IMR-90 (cell line): ENCODE measurements around the gene IQCE. TPM values are rescaled to one million over a fixed set of nuclear protein-coding genes. Genes with fewer than 3 reads are reported as not detected.
A peak's percentile ranks its signal among the peaks of the same experiment; 100 is the strongest.

Experiments
- ATAC-seq: fragments of 200-7000 bp; cut with Tn5 transposase; 2 replicates; pipeline ENCODE4 v1.9.1; 2020; ENCODE audit warnings: low read depth, mild to moderate bottlenecking, moderate library complexity
- BruUV-seq: library from RNA; stranded (reverse); fragments of 400-500 nt; replicated peaks from 2 replicates; lab custom pipeline; 2021; lab: Mats Ljungman, UMichigan
- CTCF ChIA-PET: fragments of 300-600 bp; formaldehyde crosslinking; extraction: SDS; loops from one replicate; lab custom pipeline; 2021; ENCODE audit warnings: antibody characterized with exemption; lab: Yijun Ruan, JAX
- POLR2A ChIA-PET: fragments of 300-600 bp; sonication (Branson Sonifier 250); formaldehyde crosslinking; loops from one replicate; lab custom pipeline; 2022; ENCODE audit warnings: antibody characterized with exemption; ENCODE audit not compliant: unreplicated experiment; lab: Charles Lee
- DNase-seq: peaks from one replicate; pipeline ENCODE4 v3.0.0; 2013
- H2AFZ ChIP-seq: replicated peaks from 2 replicates; pipeline ENCODE3; 2013; ENCODE audit warnings: low read length, mild to moderate bottlenecking; ENCODE audit not compliant: poor library complexity
- H2AK5ac ChIP-seq: 2 replicates; pipeline ENCODE4 v1.6.1; 2013; ENCODE audit warnings: low read depth, low read length, inconsistent platforms
- H2AK9ac ChIP-seq: replicated peaks from 2 replicates; pipeline ENCODE3; 2013; ENCODE audit warnings: mild to moderate bottlenecking, low read depth, low read length, moderate library complexity; ENCODE audit not compliant: poor library complexity
- H2BK120ac ChIP-seq: 2 replicates; pipeline ENCODE4 v1.6.1; 2013; ENCODE audit warnings: low read depth, low read length, inconsistent platforms
- H2BK15ac ChIP-seq: 3 replicates; pipeline ENCODE4 v1.6.1; 2013; ENCODE audit warnings: low read depth, low read length, inconsistent platforms
- H2BK20ac ChIP-seq: 2 replicates; pipeline ENCODE4 v1.6.1; 2013; ENCODE audit warnings: low read depth, mild to moderate bottlenecking, inconsistent platforms, low read length, moderate library complexity
- H2BK5ac ChIP-seq: 2 replicates; pipeline ENCODE4 v1.6.1; 2013; ENCODE audit warnings: mild to moderate bottlenecking, low read depth, low read length, inconsistent platforms; ENCODE audit not compliant: poor library complexity, severe bottlenecking
- H3K14ac ChIP-seq: replicated peaks from 2 replicates; pipeline ENCODE4 v1.6.1; 2013; ENCODE audit warnings: low read depth, low read length, inconsistent platforms
- H3K18ac ChIP-seq: 2 replicates; pipeline ENCODE4 v1.6.1; 2013; ENCODE audit warnings: low read depth, low read length, control low read depth
- H3K23ac ChIP-seq: 2 replicates; pipeline ENCODE4 v1.6.1; 2013; ENCODE audit warnings: low read depth, low read length, inconsistent platforms
- H3K27ac ChIP-seq: 2 replicates; pipeline ENCODE4 v1.5.1; 2013; ENCODE audit warnings: mild to moderate bottlenecking, control low read depth, low read length; ENCODE audit not compliant: insufficient read depth
- H3K27me3 ChIP-seq: 2 replicates; pipeline ENCODE4 v1.6.1; 2013; ENCODE audit warnings: low read length; ENCODE audit not compliant: control insufficient read depth, insufficient read depth
- H3K36me3 ChIP-seq: 2 replicates; pipeline ENCODE4 v1.6.1; 2013; ENCODE audit warnings: low read length, mixed read lengths; ENCODE audit not compliant: control insufficient read depth, insufficient read depth
- H3K4ac ChIP-seq: 2 replicates; pipeline ENCODE4 v1.6.1; 2013; ENCODE audit warnings: low read depth, low read length, inconsistent platforms
- H3K4me1 ChIP-seq: 2 replicates; pipeline ENCODE4 v1.6.1; 2013; ENCODE audit warnings: low read length, mixed read lengths; ENCODE audit not compliant: control insufficient read depth, insufficient read depth
- H3K4me2 ChIP-seq: 2 replicates; pipeline ENCODE4 v1.6.1; 2013; ENCODE audit warnings: low read depth, mild to moderate bottlenecking, control low read depth, low read length, moderate library complexity
- H3K4me3 ChIP-seq: 2 replicates; pipeline ENCODE4 v1.5.1; 2013; ENCODE audit warnings: low read depth, mild to moderate bottlenecking, control low read depth, low read length, moderate library complexity; ENCODE audit not compliant: insufficient read depth
- H3K56ac ChIP-seq: 2 replicates; pipeline ENCODE4 v1.6.1; 2013; ENCODE audit warnings: low read length, inconsistent platforms; ENCODE audit not compliant: insufficient read depth; ENCODE audit errors: extremely low read depth
- H3K79me1 ChIP-seq, 2 experiments: 2 replicates each; pipeline ENCODE4 v1.6.1; 2013; ENCODE audit warnings: low read length in 2 of 2, inconsistent platforms in 1 of 2, low read depth in 1 of 2
- H3K9ac ChIP-seq: 2 replicates; pipeline ENCODE4 v1.6.1; 2013; ENCODE audit warnings: low read depth, low read length, control low read depth
- H3K9me1 ChIP-seq: 2 replicates; pipeline ENCODE4 v1.6.1; 2013; ENCODE audit warnings: low read length, inconsistent platforms; ENCODE audit not compliant: insufficient read depth
- H3K9me3 ChIP-seq: 2 replicates; pipeline ENCODE4 v1.6.1; 2013; ENCODE audit warnings: low read length; ENCODE audit not compliant: control insufficient read depth, insufficient read depth
- H4K20me1 ChIP-seq: 2 replicates; pipeline ENCODE4 v1.6.1; 2013; ENCODE audit warnings: low read length, inconsistent platforms; ENCODE audit not compliant: insufficient read depth
- H4K5ac ChIP-seq: 2 replicates; pipeline ENCODE4 v1.6.1; 2013; ENCODE audit warnings: mild to moderate bottlenecking, low read depth, low read length, control low read depth
- H4K8ac ChIP-seq, 2 experiments: 2 replicates each; pipeline ENCODE4 v1.6.1; 2013; ENCODE audit warnings: low read depth in 2 of 2, low read length in 2 of 2, control low read depth in 1 of 2, inconsistent platforms in 1 of 2
- H4K91ac ChIP-seq: 2 replicates; pipeline ENCODE4 v1.6.1; 2013; ENCODE audit warnings: low read depth, low read length, inconsistent platforms; ENCODE audit not compliant: insufficient read depth
- CTCF ChIP-seq: conservative IDR thresholded peaks from 2 replicates; pipeline ENCODE4 v1.5.1; 2012; ENCODE audit warnings: mild to moderate bottlenecking, low read depth, low read length, improper control_type of control experiment
- ELK1 ChIP-seq: fragments of 150-350 bp; IDR thresholded peaks from 2 replicates; pipeline ENCODE4 v1.6.1; 2016; ENCODE audit warnings: low read depth, mild to moderate bottlenecking, low read length, moderate library complexity, borderline replicate concordance
- FOS ChIP-seq: fragments of 150-350 bp; IDR thresholded peaks from 2 replicates; pipeline ENCODE4 v1.6.1; 2016; ENCODE audit warnings: low read depth, low read length
- MAFK ChIP-seq: IDR thresholded peaks from 2 replicates; pipeline ENCODE4 v1.6.1; 2012; ENCODE audit warnings: low read depth, low read length, improper control_type of control experiment
- MAZ ChIP-seq: IDR thresholded peaks from 2 replicates; pipeline ENCODE4 v1.6.1; 2012; ENCODE audit warnings: low read depth, mild to moderate bottlenecking, low read length, improper control_type of control experiment, moderate library complexity, borderline replicate concordance
- MXI1 ChIP-seq: IDR thresholded peaks from 2 replicates; pipeline ENCODE4 v1.6.1; 2012; ENCODE audit warnings: low read depth, mild to moderate bottlenecking, low read length, moderate library complexity, borderline replicate concordance
- NFE2L2 ChIP-seq: fragments of 150-350 bp; IDR thresholded peaks from 2 replicates; pipeline ENCODE4 v1.6.1; 2016; ENCODE audit warnings: low read depth, mild to moderate bottlenecking, low read length
- RAD21 ChIP-seq: IDR thresholded peaks from 2 replicates; pipeline ENCODE4 v1.6.1; 2012; ENCODE audit warnings: low read length, improper control_type of control experiment
- RCOR1 ChIP-seq: IDR thresholded peaks from 2 replicates; pipeline ENCODE4 v1.6.1; 2012; ENCODE audit warnings: mild to moderate bottlenecking, low read length, improper control_type of control experiment; ENCODE audit not compliant: insufficient replicate concordance
- WGBS, 2 experiments: methylation state at CpG; one replicate each; pipeline versions ENCODE4 v1.1.5 to v1.1.7; 2013; ENCODE audit warnings: missing lambda C conversion rate in 2 of 2; ENCODE audit not compliant: insufficient read length in 1 of 2; ENCODE audit errors: extremely low coverage in 2 of 2; 5-methylcytosine and 5-hydroxymethylcytosine counted together
- dilution Hi-C: fragments of 300-500 bp; cut with HindIII; formaldehyde crosslinking; loops from one replicate; pipeline ENCODE4 v1.14.3; 2018; ENCODE audit warnings: low sequenced_read_pairs; ENCODE audit not compliant: unreplicated experiment
- in situ Hi-C: fragments of 300-500 bp; cut with MboI; formaldehyde crosslinking; loops from 3 replicates; pipeline ENCODE4 v1.14.3; 2019; ENCODE audit warnings: low sequenced_read_pairs, inconsistent platforms, mixed read lengths
- intact Hi-C: fragments of 100-400 bp; cut with micrococcal nuclease; formaldehyde crosslinking; loops from 2 replicates; pipeline ENCODE4 v1.10.0; 2022
- polyA plus RNA-seq, 3 experiments: library from polyadenylated mRNA; depleted of rRNA; stranded (reverse); fragments of >200 nt; gene quantifications; 2 replicates each; pipeline ENCODE4 v1.2.3, GENCODE V29; 2012; ENCODE audit warnings: low replicate concordance in 1 of 3
- total RNA-seq: library from RNA; depleted of rRNA; stranded (reverse); fragments of >200 nt; gene quantifications from 2 replicates; pipeline ENCODE4 v1.2.3, GENCODE V29; 2012

The IQCE gene
- total and polyA plus RNA-seq, 2 of the 4 experiments (the other 2 are of a cell fraction): 5.0 to 6.3 TPM

- CTCF ChIA-PET: no interaction called here
- no peak overlapping the region for H2BK5ac ChIP-seq
- no peak overlapping the region for H3K18ac ChIP-seq
- no peak overlapping the region for H3K9ac ChIP-seq
- H2AFZ ChIP-seq: peak overlapping the region; percentile 26
- in situ Hi-C loops: no loop called here
- no peak overlapping the region for H4K8ac ChIP-seq
- H3K4me2 ChIP-seq: no peak overlapping the region
- H3K9me1 ChIP-seq: peaks cover 7% of the 10 kb centered on the region
- ATAC-seq (no peak), DNase-seq (no peak)
- no peak overlapping the region for H2AK9ac ChIP-seq
- dilution Hi-C loops: no loop called here
- no peak overlapping the region for H3K23ac ChIP-seq
- H4K20me1 ChIP-seq: no peaks in the 10 kb centered on the region
- peaks cover 17% of the 10 kb centered on the region for H3K4me1 ChIP-seq
- no peak overlapping the region for H3K56ac ChIP-seq
- no peaks in the 10 kb centered on the region for H3K79me1 ChIP-seq
- H2BK20ac ChIP-seq: no peak overlapping the region
- H3K4me3 ChIP-seq: no peak overlapping the region
- no peak overlapping the region for H2AK5ac ChIP-seq
- no peaks in the 10 kb centered on the region for H3K9me3 ChIP-seq
- H3K14ac ChIP-seq: no peak overlapping the region
- no peak overlapping the region for H3K4ac ChIP-seq
- H3K27ac ChIP-seq: no peak overlapping the region
- H3K27me3 ChIP-seq: peaks cover 1% of the 10 kb centered on the region; the same call in 1 of the 2 replicates
- no peak overlapping the region for H2BK15ac ChIP-seq
- H3K36me3 ChIP-seq: no peaks in the 10 kb centered on the region
- intact Hi-C loops: no loop called here
- POLR2A ChIA-PET: no interaction called here
- no peak overlapping the region for H4K5ac ChIP-seq
- H2BK120ac ChIP-seq: no peak overlapping the region
- H4K91ac ChIP-seq: no peak overlapping the region
- WGBS, 2 experiments: no CpG with 5 or more reads among the region's 12 CpGs
- BruUV-seq: no TSS peak
- TF ChIP-seq RAD21 (no peak), NFE2L2 (no peak), FOS (no peak), MAZ (no peak), MXI1 (no peak), MAFK (no peak), CTCF (no peak), ELK1 (no peak), RCOR1 (no peak)
These were observed 46.6 kb upstream of the IQCE start for GRCh38 chr7:2512179-2512661.
